H54 (cell line): ENCODE data around the gene DCN.

Experiments used
- DNase-seq: peaks from one replicate; pipeline ENCODE4 v3.0.0; 2011; ENCODE audit warnings: low spot score, mixed read lengths; ENCODE audit not compliant: insufficient read length
- FAIRE-seq: peaks from 3 replicates; lab custom pipeline; 2011; peaks lifted over from hg19 to GRCh38; lab: Jason Lieb, UNC
- POLR2A ChIP-seq: IDR thresholded peaks from 2 replicates; pipeline ENCODE4 v1.6.1; 2011; ENCODE audit warnings: low read depth, mild to moderate bottlenecking, low read length

The DCN gene

DNA sequence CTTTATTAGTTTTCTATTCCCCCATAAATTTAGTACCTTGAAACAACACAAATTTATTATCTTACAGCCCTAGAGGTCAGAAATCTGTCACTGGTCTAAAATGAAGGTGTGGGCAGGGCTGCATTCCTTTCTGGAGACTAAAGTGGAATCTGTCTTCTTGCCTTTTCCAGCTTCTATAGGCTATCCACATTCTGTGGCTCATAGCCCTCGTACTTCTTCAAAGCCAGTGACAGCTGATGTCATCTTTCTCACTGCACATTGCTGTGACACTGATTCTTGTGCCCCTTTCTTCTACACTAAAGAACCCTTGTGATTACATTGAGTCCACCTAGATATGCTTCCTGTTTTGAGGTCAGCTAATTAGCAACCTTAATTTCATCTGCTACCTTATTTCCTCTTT, 23.2 kb upstream of the DCN start:
- DNase-seq (no peak), FAIRE-seq (peak; percentile 33)
- TF ChIP-seq POLR2A, result no peak

DNA sequence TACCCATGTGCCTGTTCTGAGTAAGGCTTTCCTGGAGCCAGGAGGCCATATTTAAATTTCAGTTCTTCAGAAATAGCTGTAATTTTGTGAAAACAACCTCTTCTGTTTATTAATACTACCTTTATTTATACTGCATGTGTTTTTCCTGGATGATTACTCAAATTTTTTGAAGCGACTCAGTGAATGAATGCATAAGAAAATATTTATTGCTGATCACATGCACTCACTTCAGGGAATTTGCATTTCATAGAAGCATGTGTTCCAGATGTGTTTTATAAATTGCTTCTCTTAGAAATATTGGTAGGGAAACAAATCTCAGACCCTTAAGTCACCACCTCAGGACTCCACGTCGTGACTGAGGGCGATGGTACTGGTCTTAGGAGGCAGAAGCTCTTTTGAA, 21.8 kb upstream of the DCN start:
- FAIRE-seq (no peak), DNase-seq (no peak)
- TF ChIP-seq POLR2A, result no peak

DNA sequence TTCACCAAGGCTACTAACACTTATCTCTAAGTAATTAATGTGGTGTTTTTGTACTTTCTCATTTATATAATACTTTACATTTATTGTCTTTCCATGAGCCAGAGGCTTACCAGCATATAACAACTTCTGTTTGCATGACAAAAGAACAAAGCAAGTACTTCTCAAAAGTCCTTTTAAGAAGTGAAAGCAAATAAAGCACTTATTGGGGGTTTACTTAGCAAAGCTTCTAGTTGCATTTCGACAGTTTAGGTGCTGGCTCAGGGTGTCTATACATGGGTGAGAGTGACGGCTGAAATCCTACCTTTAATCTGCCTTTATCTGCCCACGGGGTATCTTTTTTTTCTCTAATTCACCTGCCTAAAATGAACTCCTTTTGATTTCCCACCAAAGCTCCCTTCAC, 21.0 kb upstream of the DCN start:
- DNase-seq (no peak), FAIRE-seq (no peak)
- no peak for TF ChIP-seq POLR2A

DNA sequence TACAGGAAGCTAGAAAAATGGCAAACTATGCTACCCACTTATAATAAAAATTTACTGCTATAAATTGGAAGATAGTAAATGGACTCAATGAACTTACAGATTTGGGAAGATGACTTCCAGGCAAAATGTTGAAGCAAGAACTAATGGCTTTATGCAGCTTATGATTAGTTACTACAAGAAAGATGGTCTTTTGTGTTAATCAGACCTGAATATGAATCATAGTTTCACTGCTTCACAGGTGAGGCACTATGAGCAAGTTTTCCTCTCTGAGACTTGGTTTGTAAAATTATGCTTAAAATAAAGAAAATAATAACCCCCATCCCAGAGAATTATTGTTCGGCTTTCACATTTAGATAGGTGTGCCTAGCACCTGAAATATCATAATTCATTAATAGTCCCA, 19.8 kb upstream of the DCN start:
- no peak for TF ChIP-seq POLR2A
- no peak for DNase-seq
- no peak for FAIRE-seq

DNA sequence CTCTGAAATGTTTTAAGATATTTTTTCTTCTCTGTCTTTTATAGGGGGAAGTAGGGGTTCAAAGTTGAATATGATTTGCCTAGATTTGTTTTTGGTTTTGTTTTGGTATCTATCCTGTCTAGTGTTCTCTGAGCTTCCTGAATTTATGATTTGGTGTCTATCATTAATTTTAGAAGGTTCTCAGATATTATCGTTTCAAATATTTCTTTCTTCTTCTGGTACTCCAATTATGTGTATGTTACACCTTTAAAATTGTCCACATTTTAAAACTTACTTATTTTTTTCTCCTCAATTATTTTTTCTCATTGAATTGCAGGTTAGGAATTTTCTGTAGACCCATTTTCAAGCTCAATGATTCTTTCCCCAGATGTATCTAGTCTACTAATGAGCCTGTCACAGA, 13.8 kb upstream of the DCN start:
- FAIRE-seq, result no peak
- no peak for DNase-seq
- no peak for TF ChIP-seq POLR2A

DNA sequence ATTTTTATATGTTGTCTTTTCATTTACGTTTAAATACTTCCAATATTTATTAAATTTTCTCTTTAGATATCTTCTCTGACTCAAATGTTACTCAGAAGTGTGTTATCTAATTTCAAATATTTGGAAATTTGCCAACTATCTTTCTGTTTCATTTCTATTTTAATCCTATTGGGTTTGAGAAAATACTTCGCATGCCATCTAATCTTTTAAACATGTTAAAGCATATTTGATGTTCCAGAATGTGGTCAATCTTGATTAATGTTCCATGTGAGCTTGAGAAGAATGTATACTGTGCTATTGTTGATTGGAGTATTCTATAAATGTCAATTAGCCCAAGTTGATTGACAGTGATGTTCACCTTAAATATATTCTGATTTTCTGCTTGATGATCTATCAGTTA, 11.9 kb upstream of the DCN start:
- no peak for FAIRE-seq
- TF ChIP-seq POLR2A, result no peak
- no peak for DNase-seq

DNA sequence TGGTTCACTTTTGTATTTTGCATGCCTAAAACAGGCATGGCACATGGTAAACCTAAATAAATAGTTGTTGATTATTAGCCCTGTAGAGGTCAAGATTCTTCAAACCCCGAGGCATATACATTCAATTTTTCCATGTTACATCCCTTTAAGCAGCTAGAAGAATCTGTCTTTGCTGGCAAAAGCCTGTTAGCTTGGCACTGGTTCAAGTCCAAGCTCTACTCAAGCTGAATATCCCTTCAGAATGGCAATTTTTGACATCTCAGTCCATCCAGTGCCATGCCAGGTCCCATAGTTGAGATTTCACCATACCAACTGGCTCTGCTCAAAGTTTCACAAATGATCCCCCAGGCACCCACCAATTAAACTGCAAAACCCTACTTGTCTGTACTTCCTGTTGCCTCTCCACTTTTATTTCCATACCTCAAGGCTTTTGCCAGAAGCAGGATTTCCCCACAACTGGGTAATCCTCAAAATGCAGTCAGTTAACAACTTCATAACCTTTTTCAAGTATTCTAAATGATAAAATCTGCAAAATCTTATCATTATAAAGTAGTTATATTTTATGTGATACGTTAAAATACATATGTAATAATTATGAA, 9.0 kb upstream of the DCN start:
- DNase-seq, result no peak
- FAIRE-seq, result no peak
- no peak for TF ChIP-seq POLR2A

DNA sequence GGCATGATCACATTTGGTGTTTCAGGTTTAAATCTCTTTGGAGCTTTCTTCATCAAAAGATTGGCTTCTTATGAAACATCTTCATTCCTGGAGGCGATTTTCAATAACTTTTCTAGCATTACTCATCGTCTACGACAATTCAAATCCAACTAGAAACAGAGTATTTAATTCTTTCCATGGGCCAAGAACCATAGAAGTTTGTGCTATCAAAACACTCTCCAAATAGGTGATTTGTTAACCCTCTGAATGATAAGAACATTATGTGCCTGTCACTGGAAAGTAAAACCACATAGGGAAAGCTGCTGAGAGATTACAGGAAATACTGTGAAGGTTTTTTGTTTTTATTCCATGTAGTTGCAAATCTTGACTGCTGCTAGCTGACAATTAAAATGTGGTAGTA, 6.9 kb upstream of the DCN start:
- no peak for FAIRE-seq
- no peak for DNase-seq
- TF ChIP-seq POLR2A, result no peak

DNA sequence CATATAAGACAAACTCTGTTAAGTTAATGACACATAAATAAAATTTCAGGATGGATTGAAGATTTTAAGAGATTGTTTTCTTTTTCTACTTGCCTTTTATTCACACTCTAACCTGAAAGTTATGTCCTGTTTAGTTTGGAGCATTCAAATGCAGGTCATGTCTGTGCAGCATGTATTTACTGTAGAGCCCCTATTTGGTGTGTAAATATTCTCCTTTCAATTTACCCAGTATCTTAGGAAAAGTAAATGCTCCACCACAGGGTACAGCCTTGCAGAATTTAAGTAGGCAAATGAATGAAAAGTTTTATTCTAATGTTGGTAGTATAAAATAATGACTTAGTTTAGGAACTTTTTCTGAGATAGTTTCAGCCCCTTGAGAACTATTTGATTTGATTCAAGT, 6.2 kb upstream of the DCN start:
- TF ChIP-seq POLR2A, result no peak
- no peak for DNase-seq
- FAIRE-seq, result no peak

DNA sequence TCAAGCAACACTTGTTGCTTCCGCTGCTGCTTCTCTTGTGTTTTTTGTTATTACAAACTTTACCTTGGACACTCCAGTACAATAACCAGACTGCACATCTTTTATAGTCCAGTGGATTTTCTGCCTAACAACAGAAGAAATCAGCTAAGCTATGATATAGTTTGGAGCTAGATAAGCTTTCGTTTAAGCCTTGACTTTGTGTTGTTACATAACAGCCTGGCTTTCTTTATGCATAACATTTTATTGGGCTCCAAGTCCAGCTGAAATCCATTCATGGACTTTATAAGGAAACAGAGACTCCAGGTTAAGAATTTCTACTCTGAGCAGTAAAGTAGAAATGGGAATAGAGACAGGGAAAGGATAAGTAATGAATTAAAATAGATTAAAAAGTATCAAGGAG, 3.5 kb upstream of the DCN start:
- no peak for TF ChIP-seq POLR2A
- DNase-seq (no peak), FAIRE-seq (no peak)

DNA sequence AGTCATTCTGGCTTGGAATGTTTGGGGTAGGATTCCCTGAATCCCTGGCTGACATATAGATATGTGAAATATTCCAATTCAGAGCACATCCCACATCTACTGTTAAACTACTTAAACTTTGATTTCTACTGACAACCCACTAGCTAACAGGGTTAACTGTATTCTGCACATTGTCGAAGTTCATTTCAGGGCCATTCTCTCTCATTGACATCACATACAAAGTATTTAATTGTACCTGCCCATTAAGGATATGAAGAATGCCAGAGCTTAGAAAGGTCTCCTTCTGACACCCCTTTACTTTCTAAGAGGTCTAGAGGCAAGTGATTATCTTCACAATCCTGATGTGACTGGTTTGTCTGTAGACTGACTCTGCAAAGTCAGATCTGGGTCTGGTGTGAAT, 2.8 kb upstream of the DCN start:
- no peak for TF ChIP-seq POLR2A
- FAIRE-seq, result no peak

DNA sequence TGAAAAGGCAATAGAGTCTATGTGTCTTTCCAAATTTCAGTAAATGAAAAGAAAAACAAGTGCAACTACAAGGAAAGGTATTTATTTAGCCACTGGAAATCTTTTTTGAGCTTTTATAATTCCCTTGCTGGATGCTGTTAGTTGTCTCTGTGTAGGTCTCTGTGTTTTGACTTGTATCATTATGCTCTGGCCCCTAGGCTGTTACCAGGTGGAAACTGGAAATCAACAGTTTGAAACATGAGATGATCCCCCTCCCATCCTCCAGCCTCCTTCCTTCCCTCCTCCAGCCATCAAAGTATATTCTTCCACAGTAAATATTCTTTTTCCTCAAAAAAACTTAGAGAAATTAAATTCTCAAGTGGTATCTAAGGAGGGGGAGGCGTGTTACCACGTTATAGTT, 934 bp upstream of the DCN start:
- TF ChIP-seq POLR2A, result no peak
- DNase-seq (no peak), FAIRE-seq (no peak)

More for the DNA sequence above, 2.8 kb upstream of the DCN start:
- no peak for DNase-seq

DNA sequence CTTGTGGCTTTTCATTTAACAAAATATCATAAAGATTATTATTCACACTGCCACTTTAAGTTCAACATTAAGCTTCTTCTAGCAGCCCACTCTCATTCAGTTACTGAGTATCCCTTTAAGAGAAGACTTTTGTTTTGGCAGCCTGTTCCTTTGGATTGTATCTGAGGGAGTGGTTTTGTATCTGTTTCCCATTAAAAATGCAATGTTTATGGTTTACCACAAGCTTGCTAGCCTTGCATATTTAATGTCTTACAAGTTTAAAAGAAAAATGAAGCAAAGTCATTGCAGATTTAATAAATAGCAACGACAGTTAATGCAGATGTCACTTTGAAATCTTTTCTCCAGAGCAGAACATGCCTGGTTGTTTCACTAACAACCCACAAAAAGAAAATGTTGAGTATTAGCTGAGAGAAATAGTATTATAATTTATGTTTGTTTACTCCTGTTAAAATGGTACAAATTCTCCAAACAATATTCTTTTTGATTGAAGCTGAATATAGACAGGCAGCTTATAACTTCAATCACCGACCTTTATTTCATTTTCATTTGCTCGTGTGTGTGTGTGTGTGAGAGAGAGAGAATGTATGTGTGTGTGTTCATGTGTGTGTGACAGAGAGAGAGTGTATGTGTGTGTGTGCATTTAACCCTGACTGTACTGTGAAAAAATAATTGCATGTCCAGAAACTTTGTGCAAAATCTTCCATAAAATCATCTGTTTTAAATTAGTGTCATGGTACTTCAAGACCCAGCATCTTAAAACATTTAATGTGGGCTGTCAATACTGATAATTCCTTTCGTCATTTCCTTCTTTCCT, 1.8 kb downstream of the DCN start:
- TF ChIP-seq POLR2A, result no peak
- DNase-seq, result no peak
- peak; percentile 67 for FAIRE-seq

DNA sequence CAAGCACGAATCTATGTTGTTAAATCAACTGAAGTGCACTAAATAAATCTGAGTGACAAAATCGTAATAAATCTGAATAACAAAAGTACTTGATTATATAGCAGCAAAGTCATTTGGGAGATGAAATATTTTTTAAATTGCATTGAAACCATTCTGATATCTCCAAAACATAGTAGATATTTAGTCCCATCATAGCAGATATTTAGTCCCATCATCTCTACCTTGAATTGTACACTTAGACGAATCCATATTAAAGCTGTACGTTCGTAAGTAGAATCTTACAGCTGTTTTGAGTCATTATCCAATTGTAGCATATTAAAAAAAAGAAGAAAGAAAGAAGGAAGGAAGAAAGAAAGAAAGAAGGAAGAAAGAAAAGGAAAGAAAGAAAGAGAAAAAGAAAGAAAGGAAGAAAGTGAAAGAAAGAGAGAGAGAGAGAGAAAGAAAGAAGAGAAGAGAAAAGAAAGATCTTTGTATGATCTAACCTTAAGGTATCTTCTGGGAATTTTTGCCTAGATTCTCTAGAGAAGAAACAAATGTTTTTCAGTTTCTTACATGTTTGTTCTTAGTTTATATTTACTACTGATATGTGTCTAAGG, 2.6 kb downstream of the DCN start:
- DNase-seq (no peak), FAIRE-seq (no peak)
- TF ChIP-seq POLR2A, result no peak

DNA sequence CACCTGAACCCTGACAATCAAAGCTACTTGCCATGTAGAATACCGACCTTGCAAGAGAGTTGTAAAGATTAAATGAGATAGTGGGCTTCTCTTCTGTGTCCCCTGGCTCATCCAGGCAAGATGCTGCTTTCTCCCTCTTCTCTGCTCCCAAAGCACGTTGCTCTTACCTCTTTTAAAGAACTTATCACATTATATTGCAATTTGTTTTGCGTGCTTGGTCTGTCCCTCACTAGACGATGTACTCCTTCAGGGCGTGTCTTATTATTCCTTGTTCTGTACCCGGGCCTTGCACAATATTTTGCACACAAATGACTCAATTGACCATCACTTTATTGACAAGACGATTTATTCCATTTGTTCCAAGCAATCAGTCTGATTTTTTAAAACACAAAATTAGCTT, 3.3 kb downstream of the DCN start:
- FAIRE-seq, result no peak
- TF ChIP-seq POLR2A, result no peak
- no peak for DNase-seq
